GM19467 (cell line): ENCODE results near the gene FOXK1.

Experiments used
- ATAC-seq: cut with Tn5 transposase; IDR thresholded peaks from one replicate; pipeline ENCODE4 v1.9.1; 2021; ENCODE audit warnings: mild to moderate bottlenecking, moderate library complexity; ENCODE audit not compliant: unreplicated experiment

FOXK1 gene

DNA sequence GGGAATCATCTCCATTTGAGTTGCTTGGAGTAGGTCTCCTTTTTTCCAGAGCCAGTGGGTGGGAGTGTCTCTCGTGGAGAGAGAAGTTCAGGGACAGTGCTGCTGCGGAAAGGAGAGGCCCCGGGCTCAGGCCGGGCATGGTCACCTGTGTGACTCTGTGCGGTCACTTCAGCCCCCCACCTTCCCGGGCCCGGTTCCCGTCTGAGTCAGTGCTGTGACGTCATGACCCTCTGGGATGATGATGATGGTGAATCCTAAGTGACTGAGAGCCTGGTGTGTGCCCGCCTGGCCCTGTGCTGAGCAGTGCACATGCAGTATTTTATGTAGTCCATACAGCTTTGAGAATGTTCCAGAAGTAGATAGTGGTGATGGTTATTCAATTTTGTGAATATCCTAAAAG lies 60.8 kb downstream of the FOXK1 start:
- no peak for ATAC-seq

DNA sequence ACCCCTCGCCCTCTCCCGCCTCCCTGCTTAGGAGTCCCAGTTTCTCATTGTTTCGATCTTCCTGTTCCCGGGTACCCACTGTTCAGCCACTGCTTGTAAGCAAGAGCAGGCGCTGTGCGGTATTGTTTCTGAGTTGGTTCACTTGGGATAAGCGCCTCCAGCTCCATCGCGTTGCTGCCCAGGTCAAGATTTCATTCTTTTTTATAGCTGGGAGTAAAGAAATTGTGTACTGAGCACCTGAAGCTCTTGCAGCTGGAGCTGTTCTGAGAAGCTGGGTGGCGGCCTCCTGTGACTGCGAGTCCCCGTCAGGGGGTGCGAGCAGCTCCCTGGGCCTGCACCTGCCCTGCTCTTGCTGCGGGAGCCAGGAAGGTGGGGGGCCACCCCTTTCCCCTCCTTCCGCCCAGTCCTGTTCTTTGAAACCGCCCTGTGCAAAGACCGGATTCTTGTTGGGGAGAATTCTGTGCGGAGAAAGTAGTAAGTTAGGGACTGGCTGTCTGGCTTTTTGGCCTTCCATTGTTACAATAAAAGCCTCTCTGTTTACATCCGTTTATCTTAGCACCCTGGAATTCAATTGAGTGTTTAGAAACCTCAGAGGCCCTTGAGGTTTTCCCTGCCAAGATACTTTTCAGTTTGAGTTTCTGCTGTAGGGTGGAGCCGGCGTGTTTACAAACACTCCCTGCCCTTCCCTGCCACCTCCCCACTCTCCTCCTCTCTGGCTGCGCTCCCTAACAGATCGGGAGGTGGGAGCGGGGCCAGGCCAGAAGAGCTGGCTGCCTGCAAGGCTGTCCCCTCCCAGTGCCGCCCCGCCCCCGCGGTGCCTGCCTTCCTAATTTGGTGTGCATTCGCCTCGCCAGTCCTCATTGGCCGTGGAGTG lies 62.5 kb downstream of the FOXK1 start:
- ATAC-seq = peak; percentile 60

DNA sequence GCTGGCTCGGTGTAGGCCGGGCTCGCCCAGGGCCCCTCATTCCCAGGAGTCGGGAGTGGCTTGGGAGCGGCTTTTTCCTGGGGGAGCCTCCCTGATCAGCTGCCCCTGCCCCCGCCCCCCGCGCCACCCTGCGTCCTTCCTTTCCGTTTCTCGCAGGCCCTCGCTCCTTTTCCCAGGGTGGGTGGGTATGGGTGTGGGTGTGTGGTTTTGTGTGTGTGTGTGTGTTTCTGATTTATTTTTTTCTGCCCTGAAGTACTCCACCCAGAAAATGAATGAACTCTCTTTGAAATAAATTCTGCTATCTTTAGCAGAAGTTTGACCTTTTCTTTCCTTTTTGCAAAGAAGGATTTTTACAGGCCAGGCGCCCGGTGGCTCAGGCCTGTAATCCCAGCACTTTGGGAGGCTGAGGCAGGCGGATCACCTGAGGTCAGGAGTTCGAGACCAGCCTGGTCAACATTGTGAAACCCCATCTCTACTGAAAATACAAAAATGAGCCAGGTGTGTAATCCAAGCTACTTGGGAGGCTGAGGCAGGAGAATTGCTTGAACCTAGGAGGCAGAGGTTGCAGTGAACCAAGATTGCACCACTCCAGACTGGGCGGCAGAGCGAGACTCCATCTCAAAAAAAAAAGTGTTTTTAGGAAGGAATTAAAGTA lies 63.3 kb downstream of the FOXK1 start:
- ATAC-seq = peak; percentile 8

DNA sequence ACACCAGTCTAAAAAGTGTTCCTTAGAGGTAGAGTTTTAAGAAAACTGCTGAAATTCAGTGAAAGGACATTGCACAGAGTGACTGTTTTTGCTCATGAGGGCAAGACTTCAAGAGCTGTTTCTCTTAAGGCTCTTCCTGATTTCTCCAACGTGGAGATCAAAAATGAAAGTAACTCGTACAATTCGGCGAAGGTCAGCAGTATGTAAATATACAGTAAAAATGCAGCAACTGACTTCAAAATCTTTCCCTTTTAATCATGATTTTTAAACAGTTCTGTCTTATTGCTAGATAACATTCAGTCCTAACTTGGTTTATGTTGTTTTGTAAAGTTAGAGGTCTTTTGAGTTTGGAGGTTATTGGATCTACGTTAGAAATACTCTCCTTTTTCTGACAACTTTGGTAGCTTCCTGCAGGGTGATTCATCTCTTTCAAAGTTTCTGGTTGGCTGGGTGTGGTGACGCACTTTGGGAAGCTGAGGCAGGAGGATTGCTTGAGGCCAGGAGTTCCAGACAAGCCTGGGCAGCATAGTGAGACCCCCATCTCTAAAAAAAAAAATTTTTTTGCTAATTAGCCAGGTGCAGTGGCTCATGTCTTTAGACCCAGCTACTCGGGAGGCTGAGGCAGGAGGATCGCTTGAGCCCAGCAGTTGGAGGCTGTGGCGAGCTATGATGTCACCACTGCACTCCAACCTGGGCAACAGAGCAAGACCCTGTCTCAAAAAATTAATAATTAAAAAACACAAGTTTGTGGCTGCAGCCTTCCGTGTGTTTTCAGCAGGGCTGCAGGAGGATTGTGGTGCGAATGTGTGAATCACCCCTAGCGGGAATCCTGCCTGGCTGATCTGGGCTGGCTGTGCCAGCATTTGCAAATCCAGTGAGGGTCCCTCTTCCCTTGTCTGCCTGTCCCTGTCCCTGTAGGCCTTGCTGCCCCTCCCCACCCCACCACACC lies 64.2 kb downstream of the FOXK1 start:
- peak; percentile 42 for ATAC-seq

DNA sequence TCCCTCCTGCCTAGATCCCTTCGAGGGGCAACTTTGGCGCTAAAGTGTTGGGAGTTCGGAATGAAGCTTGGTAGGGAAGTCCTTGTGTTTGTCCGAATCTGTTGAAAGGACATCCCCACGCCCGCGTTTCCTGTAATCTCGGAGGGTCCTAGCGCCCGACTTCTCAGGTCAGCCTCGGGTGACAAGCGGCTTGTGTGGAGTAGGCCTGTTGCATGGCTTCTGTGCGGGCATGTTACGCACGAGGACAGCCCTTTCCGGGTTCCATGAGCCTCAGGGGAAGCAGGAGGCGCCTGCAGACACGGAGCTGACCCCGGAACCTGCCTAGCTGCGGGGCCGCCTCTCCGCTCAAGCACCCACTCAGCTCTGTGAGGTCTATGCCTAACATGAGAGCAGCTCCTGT lies 64.9 kb downstream of the FOXK1 start:
- ATAC-seq = no peak

DNA sequence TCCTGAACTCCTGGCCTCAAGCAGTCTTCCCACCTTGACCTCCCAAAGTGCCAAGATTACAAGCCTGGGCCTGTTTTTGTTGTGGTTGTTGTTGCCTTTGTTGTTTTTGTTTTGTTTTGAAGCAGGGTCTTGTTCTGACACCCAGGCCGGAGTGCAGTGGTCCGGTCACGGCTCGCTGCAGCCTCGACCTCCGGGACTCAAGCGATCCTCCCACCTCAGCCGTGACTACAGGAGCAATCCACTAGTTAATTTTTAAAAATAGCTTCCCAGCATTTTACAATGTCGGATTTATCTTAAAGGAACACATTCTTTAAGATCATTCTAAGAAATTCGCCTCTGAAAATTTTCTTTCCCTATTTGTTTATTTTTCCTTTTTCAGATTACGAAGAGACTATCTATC lies 65.7 kb downstream of the FOXK1 start:
- ATAC-seq = no peak

DNA sequence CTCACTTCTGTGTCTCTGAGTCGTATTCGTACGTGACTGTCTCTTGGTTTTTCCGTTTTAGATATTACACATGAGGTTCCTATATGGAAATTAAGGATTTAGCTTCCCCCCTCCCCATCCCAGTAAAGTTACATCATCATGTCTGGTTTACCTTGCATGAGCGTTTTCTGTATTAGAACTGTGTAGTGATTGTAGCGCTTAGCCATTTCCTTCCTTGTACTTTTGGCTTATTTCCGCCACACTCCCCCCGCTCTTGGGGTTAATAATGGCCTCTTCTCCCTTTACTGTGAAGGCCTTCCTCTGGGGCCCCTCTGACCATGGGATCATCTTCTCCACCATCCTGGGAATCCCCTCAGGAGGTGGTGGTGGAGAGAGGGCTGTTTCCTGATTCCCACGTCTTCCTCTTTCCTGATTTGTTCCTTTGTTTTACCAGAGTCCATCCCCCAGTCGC lies 66.2 kb downstream of the FOXK1 start:
- ATAC-seq = no peak

- ATAC-seq = no peak
Observed at GRCh38 chr7:4749363-4749762, 67.3 kb downstream of the FOXK1 start.

DNA sequence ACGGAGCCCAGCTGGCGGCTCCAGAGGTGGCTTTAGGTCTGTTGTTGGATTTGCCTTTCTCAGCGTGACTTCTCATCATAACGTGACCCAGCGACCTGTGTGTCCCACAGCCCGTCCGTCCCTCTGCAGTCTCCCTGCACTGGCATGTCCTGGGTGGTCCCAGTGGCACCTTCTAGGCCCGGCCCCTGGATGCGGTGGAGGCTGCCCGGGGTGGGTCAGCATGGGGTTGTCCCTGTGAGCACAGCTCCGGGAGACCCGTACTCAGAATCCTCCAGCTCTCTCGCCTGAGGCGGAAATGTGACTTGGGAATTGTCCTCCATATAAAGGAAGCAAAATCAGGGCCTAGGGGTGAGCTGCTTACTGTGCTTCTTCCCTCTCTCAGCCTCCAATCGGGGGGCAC lies 67.7 kb downstream of the FOXK1 start:
- no peak for ATAC-seq

GRCh38 chr7:4751398-4751947 lies 69.4 kb downstream of the FOXK1 start:
- no peak for ATAC-seq

DNA sequence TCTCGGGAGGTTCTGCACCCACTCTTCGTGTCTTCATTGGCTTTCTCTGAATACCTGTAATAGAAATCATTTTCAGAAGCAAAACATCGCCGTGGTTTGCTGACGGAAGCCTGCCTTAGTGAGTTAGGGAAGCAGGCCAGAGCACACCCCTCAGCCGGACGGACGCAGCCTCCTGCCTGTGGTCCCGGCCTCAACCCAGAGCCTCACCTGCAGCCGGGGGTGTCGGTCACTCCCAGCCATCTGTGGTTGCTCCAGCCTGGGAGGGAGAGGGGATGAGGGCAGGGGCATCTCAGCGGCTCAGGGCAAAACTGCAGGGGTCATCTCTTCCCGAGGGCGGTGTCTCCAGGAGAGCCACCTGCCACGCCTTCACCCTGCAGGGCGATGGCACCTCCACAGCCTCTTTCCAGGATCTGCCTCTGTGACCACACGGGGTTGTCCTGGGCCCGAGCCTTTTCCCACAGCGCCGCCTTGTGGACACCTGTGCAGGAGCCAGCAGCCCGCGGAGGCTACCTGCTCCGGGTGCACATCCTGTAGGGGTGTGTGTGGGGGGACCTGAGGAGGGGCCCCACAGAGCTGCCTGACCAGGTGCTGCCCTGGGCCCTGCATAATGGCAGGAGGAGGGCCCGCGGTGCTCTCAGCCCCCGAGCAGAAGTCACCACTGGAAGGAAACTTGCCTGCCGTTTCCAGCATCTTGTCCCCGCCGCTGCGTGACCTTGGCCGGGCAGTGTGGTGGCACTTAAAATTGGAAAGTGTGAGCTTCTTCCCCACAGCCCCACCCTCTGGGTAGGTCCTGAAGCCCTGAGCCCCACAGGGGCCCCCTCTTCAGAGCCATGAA lies 71.7 kb downstream of the FOXK1 start:
- ATAC-seq = peak; percentile 77

DNA sequence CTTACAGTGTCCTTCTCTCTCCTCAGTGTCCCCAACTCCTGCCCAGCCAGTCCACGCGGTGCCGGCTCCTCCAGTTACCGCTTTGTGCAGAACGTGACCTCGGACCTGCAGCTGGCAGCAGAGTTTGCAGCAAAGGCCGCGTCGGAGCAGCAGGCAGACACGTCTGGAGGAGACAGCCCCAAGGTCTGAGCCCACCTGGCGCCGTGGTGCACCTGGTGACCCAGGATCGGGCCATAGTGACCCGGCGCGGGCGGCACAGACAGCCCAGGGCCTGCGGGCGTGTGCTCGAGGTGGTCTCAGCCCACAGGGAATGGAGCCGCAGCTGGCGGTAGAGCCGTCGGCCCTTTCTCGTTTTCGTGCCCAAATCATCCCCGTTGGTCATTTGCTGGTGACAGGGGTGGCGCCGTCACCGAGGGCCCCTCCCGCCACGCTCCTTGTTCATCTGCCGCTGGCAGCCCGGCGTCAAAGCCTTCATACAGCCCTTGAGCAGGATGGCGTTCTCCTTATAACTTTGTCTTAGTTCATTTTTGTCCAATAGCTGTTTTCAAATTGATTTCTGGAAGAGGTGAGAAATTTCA lies 72.4 kb downstream of the FOXK1 start:
- no peak for ATAC-seq

DNA sequence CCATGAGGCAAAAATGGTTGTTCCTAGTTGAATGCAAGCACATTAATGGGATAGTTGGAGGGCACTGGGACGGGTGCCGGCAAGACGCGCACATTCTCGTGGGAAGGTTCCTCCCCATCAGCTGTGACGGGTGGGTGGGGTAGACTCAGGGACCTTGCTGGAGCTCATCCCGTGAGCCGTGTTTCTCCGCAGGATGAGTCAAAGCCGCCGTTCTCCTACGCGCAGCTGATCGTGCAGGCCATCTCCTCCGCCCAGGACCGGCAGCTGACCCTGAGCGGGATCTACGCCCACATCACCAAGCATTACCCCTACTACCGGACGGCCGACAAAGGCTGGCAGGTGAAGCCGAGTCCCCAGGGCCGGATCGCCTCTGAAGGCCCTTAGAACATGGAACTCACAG lies 73.0 kb downstream of the FOXK1 start:
- no peak for ATAC-seq

DNA sequence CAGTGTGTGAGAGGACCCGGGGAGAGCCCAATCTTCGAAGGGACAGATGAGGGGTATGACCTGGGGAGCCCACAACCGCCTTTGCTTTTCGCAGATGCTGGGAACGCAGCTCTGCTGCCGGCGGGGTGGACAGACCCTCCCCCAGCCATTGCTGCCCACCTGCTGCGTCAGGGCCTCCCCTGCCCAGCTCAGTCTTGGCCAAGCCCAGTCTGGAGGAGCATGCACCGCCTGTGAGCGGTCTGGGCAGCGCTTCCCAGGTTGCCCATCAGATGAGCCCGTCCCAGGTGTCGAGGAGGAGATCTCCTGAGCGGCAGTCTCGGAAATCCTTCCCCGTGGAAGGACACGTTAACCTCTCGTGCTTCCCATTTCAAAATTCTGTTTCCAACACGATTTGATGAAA lies 76.0 kb downstream of the FOXK1 start:
- ATAC-seq = no peak

DNA sequence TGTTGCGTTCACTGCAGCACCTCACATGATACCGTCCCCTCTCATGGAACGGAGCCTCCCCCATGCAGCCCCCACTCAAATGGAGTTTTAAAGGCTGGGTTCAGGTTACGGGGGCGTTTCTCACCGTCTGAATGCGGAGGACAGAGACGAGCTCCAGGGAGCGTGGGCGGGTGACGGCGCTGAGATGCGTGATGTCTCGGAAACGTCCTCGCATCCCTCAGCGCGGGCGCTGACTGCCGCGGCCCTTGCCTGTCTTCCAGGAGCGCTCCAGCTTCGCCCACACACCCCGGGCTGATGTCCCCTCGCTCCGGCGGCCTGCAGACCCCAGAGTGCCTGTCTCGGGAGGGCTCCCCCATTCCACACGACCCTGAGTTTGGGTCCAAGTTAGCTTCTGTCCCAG lies 76.7 kb downstream of the FOXK1 start:
- no peak for ATAC-seq

GRCh38 chr7:4759211-4759610 lies 77.1 kb downstream of the FOXK1 start:
- no peak for ATAC-seq

DNA sequence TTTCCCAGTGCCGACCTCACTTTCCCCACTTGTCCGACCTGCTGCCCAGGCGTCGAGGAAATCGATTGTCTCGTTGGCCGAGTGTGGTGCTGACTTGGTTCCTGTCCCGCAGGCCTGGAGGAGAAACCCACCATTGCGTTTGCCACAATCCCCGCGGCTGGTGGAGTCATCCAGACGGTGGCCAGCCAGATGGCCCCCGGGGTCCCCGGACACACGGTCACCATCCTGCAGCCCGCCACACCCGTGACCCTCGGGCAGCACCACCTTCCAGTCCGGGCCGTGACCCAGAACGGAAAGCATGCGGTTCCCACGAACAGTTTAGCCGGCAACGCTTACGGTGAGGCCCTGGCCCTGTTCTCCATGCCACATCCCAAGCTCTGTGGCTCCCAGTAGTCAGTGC lies 78.9 kb downstream of the FOXK1 start:
- ATAC-seq = no peak

GRCh38 chr7:4762121-4763055 lies 80.3 kb downstream of the FOXK1 start:
- no peak for ATAC-seq
